ENCODE results near the gene ANGEL2.

GRCh38 chr1:212958175-212958574, 57.5 kb downstream of the ANGEL2 start:
- TF ChIP-seq CTCF (CRISPR knock-in tag; IDR thresholded peaks at IDR 0.05) (no peak), CSRNP1 (CRISPR knock-in tag; IDR thresholded peaks at IDR 0.05) (no peak), BHLHE40 (IDR thresholded peaks at IDR 0.05; ENCODE audit: low read length) (no peak), PRPF4 (IDR thresholded peaks at IDR 0.05; ENCODE audit: low read depth, low read length, poor library complexity, severe bottlenecking) (no peak), JUN (CRISPR knock-in tag; IDR thresholded peaks at IDR 0.05) (no peak), TAF1 (CRISPR knock-in tag; IDR thresholded peaks at IDR 0.05) (no peak), ASH2L (IDR thresholded peaks at IDR 0.05; ENCODE audit: insufficient read length, low read depth, low read length) (no peak), U2AF1 (optimal IDR thresholded peaks at IDR 0.05; ENCODE audit: low read depth, low read length) (no peak), ETV5 (CRISPR knock-in tag; IDR thresholded peaks at IDR 0.05; ENCODE audit: borderline replicate concordance) (no peak)

Measured in HepG2 (cell line).